Body of pancreas (tissue), 4 donors: ENCODE results near the gene DNAJC24. TPM values are rescaled to one million over a fixed set of nuclear protein-coding genes. Genes with fewer than 3 reads are reported as not detected.

Source experiments
- ATAC-seq: fragments of 150-250 bp; one replicate; pipeline ENCODE4 v1.9.1; 2016
- DNase-seq, 4 donors: peaks; one replicate each; pipeline ENCODE4 v3.0.0-alpha.2; 2019
- H3K27ac ChIP-seq, 4 donors: fragments of 200-600 bp; sonication (generic); 1 replicate in 3 of 4; 2 replicates in 1 of 4; pipeline versions ENCODE4 v1.5.1 to v1.6.1; 2016 to 2019; ENCODE audit warnings: mild to moderate bottlenecking in 1 of 4, mixed read lengths in 1 of 4, moderate library complexity in 1 of 4
- H3K27me3 ChIP-seq, 2 donors: fragments of 200-600 bp; sonication (generic); one replicate each; pipeline ENCODE4 v1.6.0; 2016; ENCODE audit warnings: mild to moderate bottlenecking in 1 of 2
- H3K36me3 ChIP-seq, 2 donors: fragments of 200-600 bp; sonication (generic); replicated peaks in 1 of 2; 2 replicates each; pipeline ENCODE4 v1.5.1; 2016; ENCODE audit warnings: low read depth in 2 of 2; ENCODE audit not compliant: insufficient read depth in 1 of 2
- H3K4me1 ChIP-seq: fragments of 200-600 bp; sonication (generic); one replicate; pipeline ENCODE4 v1.6.0; 2016
- H3K4me3 ChIP-seq, 2 donors: fragments of 200-600 bp; sonication (generic); 1 replicate in 1 of 2; 2 replicates in 1 of 2; pipeline ENCODE4 v1.5.1; 2016 to 2019
- H3K9me3 ChIP-seq, 3 donors: fragments of 200-600 bp; sonication (generic); 1 replicate in 2 of 3; 2 replicates in 1 of 3; pipeline ENCODE4 v1.5.1; 2016
- CTCF ChIP-seq, 7 experiments: fragments of 450-650 bp in 4 of 7; fragments of 200-600 bp in 3 of 7; sonication (generic) in 3 of 7; IDR thresholded peaks; one replicate each; pipeline ENCODE4 v1.5.1; 2016 to 2019; ENCODE audit warnings: antibody characterized with exemption in 7 of 7
- POLR2A ChIP-seq, 3 donors: fragments of 450-650 bp; IDR thresholded peaks; one replicate each; pipeline ENCODE4 v1.6.1; 2016; ENCODE audit warnings: antibody characterized with exemption in 3 of 3, mild to moderate bottlenecking in 2 of 3
- WGBS, 2 donors: methylation state at CpG; one replicate each; pipeline ENCODE4 v1.1.5; 2017; 5-methylcytosine and 5-hydroxymethylcytosine counted together
- intact Hi-C: fragments of 100-400 bp; cut with DNase I; formaldehyde crosslinking; loops from one replicate; pipeline ENCODE4 v1.15.1; 2023
- total RNA-seq, 2 donors: library from RNA; depleted of rRNA; stranded (reverse); fragments of >200 nt; gene quantifications; one replicate each; pipeline ENCODE4 v1.1.0, GENCODE V29; 2016

The DNAJC24 gene
- total RNA-seq, 2 donors from 2014 or later: 16.1 to 32.3 TPM

- WGBS, 2 donors: 84 to 91% methylated on average over 3 of the region's 3 CpGs
- ATAC-seq (no peak), DNase-seq (no peak)
- TF ChIP-seq CTCF (IDR thresholded peaks at IDR 0.05) (no peak), POLR2A (IDR thresholded peaks at IDR 0.05) (no peak)
- H3K27ac ChIP-seq: no peak overlapping the region
- intact Hi-C loops: no loop called here
- H3K27me3 ChIP-seq: no peaks in the 10 kb centered on the region
- H3K36me3 ChIP-seq: no peaks in the 10 kb centered on the region
- no peaks in the 10 kb centered on the region for H3K9me3 ChIP-seq
- no peak overlapping the region for H3K4me3 ChIP-seq
- no peaks in the 10 kb centered on the region for H3K4me1 ChIP-seq
Measured at GRCh38 chr11:31327417-31327816, 42.2 kb upstream of the DNAJC24 start.

- TF ChIP-seq CTCF (IDR thresholded peaks at IDR 0.05): no peak
- no peak for TF ChIP-seq POLR2A (IDR thresholded peaks at IDR 0.05)
- no peaks in the 10 kb centered on the region for H3K36me3 ChIP-seq
- no peak overlapping the region for H3K4me3 ChIP-seq
- H3K4me1 ChIP-seq: no peaks in the 10 kb centered on the region
- H3K27me3 ChIP-seq: no peaks in the 10 kb centered on the region
- intact Hi-C loops: no loop called here
- no peaks in the 10 kb centered on the region for H3K9me3 ChIP-seq
- H3K27ac ChIP-seq: no peak overlapping the region
- WGBS, 2 donors: 91 to 96% methylated on average over 6 of the region's 6 CpGs
- ATAC-seq (no peak), DNase-seq (no peak)
Measured at GRCh38 chr11:31328697-31329096, 41.0 kb upstream of the DNAJC24 start.

GRCh38 chr11:31337806-31338205, 31.9 kb upstream of the DNAJC24 start:
- Histone ChIP-seq H3K9me3 (no peaks in the 10 kb centered on the region), H3K4me3 (no peak overlapping the region), H3K27me3 (no peaks in the 10 kb centered on the region), H3K27ac (no peak overlapping the region), H3K36me3 (no peaks in the 10 kb centered on the region), H3K4me1 (no peaks in the 10 kb centered on the region)
- TF ChIP-seq POLR2A (IDR thresholded peaks at IDR 0.05): no peak
- no peak for TF ChIP-seq CTCF (IDR thresholded peaks at IDR 0.05)
- WGBS, 2 donors: 38 to 52% methylated on average over 2 of the region's 2 CpGs
- DNase-seq (no peak), ATAC-seq (no peak)
- intact Hi-C loops: no loop called here

- intact Hi-C loops: no loop called here
- no peaks in the 10 kb centered on the region for H3K36me3 ChIP-seq
- no peaks in the 10 kb centered on the region for H3K9me3 ChIP-seq
- ATAC-seq (no peak), DNase-seq (peak in 3 of 4 donors; percentile 12 to 35 (median 20))
- H3K27ac ChIP-seq: no peak overlapping the region
- TF ChIP-seq CTCF (IDR thresholded peaks at IDR 0.05): peak in 6 of 7 experiments; percentile 24 to 49 (median 30)
- no peak for TF ChIP-seq POLR2A (IDR thresholded peaks at IDR 0.05)
- no peaks in the 10 kb centered on the region for H3K27me3 ChIP-seq
- H3K4me3 ChIP-seq: no peak overlapping the region
- WGBS, 2 donors: 61 to 73% methylated on average over 5 of the region's 5 CpGs
- H3K4me1 ChIP-seq: no peaks in the 10 kb centered on the region
Measured at GRCh38 chr11:31340903-31341572, 28.6 kb upstream of the DNAJC24 start.

- H3K4me3 ChIP-seq: no peak overlapping the region
- no peaks in the 10 kb centered on the region for H3K27me3 ChIP-seq
- no peaks in the 10 kb centered on the region for H3K4me1 ChIP-seq
- H3K27ac ChIP-seq: no peak overlapping the region
- DNase-seq: no peak
- no peak for ATAC-seq
- TF ChIP-seq POLR2A (IDR thresholded peaks at IDR 0.05): no peak
- intact Hi-C loops: no loop called here
- H3K9me3 ChIP-seq: no peaks in the 10 kb centered on the region
- H3K36me3 ChIP-seq: no peaks in the 10 kb centered on the region
Measured at GRCh38 chr11:31351168-31351567, 18.5 kb upstream of the DNAJC24 start.
